ENCODE results near the gene LRRC8B. TPM values are rescaled to one million over a fixed set of nuclear protein-coding genes. Genes with fewer than 3 reads are reported as not detected.

LRRC8B gene
- total RNA-seq, 1 donor from 2014 or later: 9.6 TPM

DNA sequence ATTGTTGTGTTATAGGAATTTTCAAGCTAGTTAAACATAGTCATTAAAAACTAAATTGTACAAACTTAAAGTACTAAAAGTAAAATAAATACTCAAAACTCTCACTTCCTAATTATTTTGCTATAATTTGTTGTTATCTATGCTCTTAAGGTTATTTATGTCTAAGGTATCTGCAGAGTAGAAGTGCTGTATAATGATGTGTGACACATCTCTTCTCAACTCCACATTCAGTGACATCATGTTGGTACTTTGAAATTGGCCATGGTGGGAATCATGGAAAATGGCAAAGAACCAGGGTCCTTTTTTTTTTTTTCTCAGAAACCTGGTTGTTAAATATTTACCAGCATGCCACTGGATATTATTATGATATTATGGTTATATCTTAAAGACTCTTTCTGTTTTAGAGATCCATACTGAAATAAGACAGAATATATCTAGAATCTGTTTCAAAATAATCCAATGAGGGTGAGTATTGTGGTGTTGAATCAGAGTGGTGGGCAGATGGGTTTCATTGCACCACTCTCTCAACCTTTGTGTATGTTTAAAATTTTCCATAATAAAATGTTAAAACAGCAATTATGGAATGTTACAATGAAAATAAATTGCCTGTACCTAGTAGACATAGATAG lies 22.4 kb downstream of the LRRC8B start:
- DNase-seq (ENCODE audit: low spot score): no peak

DNA sequence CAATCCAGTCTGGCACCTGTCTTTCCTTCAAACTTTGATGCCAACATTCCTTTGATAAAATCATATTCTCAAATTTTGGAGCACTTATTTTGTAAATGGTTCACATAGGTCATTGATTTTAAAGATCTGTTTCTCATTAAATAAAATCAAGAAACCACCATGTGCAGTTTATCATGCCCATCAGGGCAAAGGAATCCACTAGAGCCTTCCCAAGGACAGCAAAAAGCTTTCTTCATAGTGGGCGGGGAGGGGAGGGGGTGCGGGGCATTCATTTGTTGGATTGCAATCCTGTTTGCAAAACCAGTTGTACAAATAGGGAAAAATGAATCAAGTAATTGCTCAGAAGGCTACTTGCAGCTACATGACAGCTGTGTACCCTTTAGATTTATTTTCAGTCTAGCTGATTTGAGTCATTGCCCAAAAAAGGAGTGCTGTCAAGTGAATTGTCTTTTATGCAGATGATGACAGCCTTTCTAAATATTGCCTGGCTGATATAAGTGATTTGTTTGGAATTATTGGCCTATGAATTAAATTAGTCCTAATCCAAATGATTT lies 23.0 kb downstream of the LRRC8B start:
- DNase-seq (ENCODE audit: low spot score): no peak

DNA sequence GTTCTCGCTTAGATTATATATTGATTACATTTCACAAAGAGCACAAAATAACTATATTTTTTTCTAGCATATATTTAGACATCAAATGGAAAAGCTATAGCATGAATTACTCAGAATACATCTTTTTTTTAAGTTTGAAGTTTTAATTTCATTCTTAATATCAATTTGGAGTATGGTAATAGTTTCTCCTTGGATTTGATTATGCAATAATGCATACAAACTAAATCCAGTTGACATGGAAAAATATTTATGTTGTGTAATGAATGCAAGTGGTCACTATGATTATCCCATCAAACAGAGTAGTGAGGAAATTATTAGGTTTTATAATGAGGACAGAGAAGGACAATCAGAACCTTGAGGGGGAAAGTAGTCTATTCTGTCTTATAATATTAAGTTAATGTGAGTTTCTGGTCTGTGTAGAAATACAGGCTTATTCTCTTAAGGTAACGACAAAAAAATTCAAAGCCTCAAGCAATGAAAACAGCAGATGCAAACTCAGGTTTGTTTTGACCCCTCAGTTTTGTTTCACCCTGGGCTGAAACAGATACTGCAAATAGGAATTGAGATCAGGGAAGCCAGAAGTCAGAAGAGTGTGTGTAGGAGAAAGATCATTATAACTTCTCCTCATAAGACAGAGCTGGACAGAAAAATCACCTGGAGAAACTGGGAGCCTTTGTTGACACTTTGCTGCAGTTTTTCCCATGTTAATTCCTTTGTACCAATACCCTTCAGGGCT lies 23.7 kb downstream of the LRRC8B start:
- no peak for DNase-seq (ENCODE audit: low spot score)

DNA sequence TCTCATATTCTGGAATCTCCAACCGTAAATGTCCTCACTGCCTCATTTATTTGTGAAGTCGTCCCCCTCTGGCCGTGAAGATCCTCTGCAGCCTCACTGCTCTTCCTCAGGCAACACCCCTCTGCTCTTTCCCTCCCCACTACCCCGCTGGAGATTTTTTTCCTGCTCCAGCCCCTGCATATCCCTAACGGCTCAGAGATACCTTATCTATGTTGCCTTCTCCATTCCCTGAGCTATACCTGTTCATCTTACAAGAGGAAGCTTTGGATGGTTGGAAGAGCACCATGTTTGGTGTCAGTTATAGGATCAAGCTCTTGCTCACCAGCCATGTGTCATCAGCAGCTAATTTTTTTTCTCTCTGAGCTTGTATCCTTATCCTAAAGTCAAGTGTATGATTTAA lies 26.4 kb downstream of the LRRC8B start:
- no peak for DNase-seq (ENCODE audit: low spot score)

GRCh38 chr1:89552471-89553081 lies 27.9 kb downstream of the LRRC8B start:
- no peak for DNase-seq (ENCODE audit: low spot score)

DNA sequence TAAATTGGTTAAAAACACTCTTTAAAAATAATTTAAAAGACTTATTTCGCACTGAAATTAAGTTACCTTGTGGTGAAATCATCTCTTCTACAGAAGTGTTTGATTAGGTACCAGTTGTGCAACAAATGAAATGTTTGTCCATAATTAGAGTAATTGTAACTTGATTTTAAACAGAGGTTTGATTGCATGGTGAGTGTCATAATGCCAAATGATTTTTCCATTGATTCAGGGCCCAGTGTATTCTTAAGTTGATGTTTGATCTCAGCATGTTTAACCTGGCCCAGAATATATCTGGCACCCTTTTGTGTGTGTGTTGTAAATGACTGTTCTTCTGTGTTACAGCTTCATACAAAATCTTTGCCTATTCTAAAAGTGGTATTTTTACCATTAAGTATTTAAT lies 28.5 kb downstream of the LRRC8B start:
- DNase-seq (ENCODE audit: low spot score): no peak

DNA sequence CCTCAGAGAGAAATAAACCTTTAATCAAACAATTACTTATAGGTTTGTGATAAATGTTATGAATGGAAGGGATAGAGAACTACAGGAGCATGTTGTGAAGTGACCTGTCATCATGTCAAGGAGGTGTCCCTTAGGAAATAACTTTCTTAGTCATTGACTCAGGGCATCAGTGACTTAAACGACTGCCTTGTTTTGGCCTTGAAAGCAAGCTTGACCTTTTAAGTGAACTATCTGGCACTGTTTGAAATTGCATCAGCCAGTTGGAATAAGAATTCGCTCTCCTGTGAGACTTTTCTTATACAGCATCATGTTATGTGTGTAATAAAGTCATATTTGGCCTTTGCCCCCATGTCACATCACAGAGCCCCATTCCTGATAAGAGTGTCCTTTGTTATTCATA lies 30.9 kb downstream of the LRRC8B start:
- DNase-seq (ENCODE audit: low spot score): no peak

- DNase-seq (ENCODE audit: low spot score): no peak
These were observed 32.3 kb downstream of the LRRC8B start for GRCh38 chr1:89556726-89557444.

DNA sequence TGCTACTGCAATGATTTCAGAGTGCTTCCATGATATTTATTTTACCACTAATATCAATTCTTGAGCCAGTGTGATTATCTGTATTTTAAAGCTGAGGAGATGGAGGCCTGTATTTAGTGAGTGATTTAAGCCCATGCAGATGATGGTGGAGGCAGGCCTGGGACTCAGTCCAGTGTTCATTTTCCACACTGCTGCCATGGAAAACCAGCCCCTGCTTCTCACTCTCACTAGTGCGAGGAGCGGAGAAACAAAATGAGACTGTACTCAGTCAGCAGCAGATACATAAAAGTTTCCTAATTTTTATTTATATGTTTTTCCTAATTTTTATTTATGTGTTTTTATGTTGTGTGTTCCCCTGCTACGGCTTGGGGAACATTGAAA lies 32.8 kb downstream of the LRRC8B start:
- DNase-seq (ENCODE audit: low spot score): no peak

- DNase-seq (ENCODE audit: low spot score): no peak
These were observed 33.3 kb downstream of the LRRC8B start for GRCh38 chr1:89557956-89558355.

GRCh38 chr1:89563957-89564604 lies 39.5 kb downstream of the LRRC8B start:
- DNase-seq (ENCODE audit: low spot score): no peak

- DNase-seq (ENCODE audit: low spot score): no peak
These were observed 40.9 kb downstream of the LRRC8B start for GRCh38 chr1:89565521-89565920.

GRCh38 chr1:89566761-89567174 lies 42.1 kb downstream of the LRRC8B start:
- DNase-seq (ENCODE audit: low spot score): no peak

DNA sequence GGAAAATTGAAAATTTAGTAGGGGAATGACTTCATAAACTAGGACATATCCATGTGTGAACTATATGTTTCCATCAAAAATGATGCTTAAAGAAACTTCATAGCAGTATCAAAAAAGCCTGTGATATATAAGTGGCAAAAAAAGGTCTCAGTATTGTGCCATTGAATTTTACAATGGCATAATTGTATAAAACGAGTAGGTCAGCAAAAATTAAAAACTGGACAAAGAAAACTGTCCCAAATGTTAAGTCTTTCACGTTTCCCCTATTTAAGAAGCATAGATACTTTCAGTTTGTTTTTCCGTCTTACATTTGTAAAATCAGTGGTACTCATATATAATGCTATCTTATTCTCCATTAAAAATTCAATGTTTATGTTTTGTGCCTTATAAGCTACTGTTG lies 43.2 kb downstream of the LRRC8B start:
- DNase-seq (ENCODE audit: low spot score): no peak

GRCh38 chr1:89573410-89573809 lies 48.8 kb downstream of the LRRC8B start:
- no peak for DNase-seq (ENCODE audit: low spot score)

DNA sequence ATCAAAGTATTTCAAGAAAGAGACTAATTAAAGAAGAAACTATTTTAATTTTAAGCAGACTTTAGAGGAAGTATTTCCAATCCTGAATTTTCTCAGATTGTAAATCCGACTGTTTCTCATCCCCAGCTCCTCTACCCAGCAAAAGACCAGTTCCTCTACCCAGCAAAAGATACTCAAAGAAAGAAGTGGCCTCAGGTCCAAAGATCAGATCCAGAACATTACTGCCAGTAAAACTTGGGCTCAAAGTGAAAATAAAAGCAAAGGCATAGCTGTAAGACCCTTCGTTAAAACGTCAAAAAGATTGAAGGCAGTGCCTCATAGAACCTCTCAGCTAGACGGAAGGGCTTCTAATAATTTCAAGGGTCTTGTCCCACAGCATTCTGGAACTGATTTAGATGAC lies 50.0 kb downstream of the LRRC8B start:
- no peak for DNase-seq (ENCODE audit: low spot score)

GRCh38 chr1:89575207-89575606 lies 50.6 kb downstream of the LRRC8B start:
- DNase-seq (ENCODE audit: low spot score): no peak

DNA sequence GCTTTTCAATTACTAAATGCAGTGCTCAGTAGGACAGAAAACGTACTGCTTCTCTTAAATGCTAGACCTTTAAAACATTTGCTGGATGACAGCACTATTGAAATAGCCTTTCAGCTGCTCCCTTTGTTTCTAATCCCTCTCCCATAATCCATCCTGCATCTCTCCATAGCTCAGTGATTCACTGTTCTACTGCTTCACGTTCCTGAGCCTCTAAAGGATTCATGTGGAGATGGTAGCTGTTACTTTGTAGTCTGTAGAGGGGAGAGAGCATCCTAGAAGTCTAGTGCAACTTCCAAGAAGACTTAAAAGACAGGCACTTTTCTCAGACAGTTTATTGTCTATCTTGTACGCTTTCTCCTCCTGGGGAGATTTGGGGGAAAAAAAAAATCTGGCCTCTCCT lies 51.4 kb downstream of the LRRC8B start:
- no peak for DNase-seq (ENCODE audit: low spot score)

DNA sequence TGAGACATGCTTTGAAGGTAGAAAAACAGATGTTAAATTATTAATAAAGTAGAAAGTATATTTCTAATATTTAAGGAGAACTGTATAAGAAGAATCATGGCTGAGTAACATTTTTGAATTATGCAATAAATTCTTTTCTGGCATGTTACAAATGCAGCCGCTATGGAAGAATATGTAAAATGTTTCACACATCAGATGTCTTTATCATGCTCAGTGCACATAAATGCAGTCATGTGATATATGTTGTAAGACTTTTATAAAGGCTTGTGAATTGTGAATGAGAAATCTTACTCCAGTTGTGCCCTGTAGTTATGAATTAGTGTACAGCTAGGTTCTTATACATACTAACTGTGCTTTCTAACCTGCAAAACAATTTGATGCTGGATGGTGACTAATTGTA lies 53.5 kb downstream of the LRRC8B start:
- no peak for DNase-seq (ENCODE audit: low spot score)

DNA sequence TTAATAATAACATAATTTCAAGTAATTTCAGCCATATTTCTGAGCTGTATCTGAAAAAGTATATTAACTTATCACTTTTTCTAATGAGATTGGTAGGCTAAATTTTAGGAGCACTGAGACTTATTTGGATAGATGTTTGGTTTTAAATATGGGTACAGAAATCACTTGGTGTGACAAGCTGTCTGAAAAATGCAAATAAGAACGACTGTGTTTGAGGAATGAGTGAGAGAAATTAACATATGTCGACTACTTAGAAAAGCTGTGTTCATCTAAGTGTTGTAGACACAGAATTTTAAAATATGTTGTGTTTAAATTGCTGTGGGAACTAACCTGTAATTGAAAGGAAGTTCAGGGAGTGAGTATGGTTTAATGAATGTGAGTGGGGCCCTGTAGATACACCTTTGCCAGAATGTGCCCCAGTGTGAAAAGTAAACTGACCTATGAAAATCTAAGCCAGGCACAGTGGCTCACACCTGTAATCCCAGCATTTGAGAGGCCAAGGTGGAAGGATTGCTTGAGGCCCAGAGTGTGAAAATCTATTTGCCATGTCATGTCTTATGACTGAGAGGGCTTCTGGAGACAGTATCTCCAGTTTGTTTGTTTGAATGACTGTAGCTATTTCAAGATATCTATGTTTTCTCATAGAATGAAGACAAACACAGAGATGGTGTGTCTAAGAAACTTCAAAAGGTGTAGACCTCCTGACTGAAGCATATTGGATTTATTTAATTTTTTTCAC lies 54.5 kb downstream of the LRRC8B start:
- DNase-seq (ENCODE audit: low spot score): no peak

DNA sequence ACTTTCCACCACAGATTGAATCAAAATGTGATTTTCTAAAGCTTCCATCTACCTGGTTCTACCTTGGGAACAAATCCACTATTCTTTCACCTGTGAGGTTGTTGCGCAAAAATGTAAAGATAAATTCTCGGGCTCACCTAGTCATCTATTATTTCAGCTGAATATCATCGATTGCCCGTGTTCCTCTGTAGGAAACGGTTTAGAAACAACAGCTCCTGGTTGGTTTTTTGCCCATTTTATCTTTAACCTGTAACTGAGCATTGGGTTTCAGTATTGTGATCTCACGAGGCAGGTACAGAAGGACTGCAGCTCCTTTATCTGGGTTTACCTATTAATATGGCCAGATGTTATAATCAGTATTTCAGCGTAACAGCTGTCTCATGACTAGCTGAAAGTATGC lies 55.4 kb downstream of the LRRC8B start:
- no peak for DNase-seq (ENCODE audit: low spot score)

Measured in mesenteric fat pad (tissue), 1 donor.